Keratinocyte (primary cell): ENCODE measurements around the gene TRMT10A. TPM values are rescaled to one million over a fixed set of nuclear protein-coding genes. Genes with fewer than 3 reads are reported as not detected.
A peak's percentile ranks its signal among the peaks of the same experiment; 100 is the strongest.

Source experiments
- DNase-seq: peaks from one replicate; pipeline ENCODE4 v3.0.0-alpha.2; 2011; ENCODE audit warnings: low read depth, missing footprints, low spot score
- FAIRE-seq: peaks from 2 replicates; lab custom pipeline; 2011; peaks lifted over from hg19 to GRCh38; lab: Jason Lieb, UNC
- H2AFZ ChIP-seq: 2 replicates; pipeline ENCODE4 v1.6.0; 2012; ENCODE audit warnings: low read length, control low read depth, inconsistent platforms; ENCODE audit not compliant: control insufficient read depth
- H3K27ac ChIP-seq: 2 replicates; pipeline ENCODE4 v1.5.1; 2011; ENCODE audit warnings: low read length; ENCODE audit not compliant: control insufficient read depth, insufficient read depth
- H3K27me3 ChIP-seq: 3 replicates; pipeline ENCODE4 v1.6.0; 2011; ENCODE audit warnings: low read length; ENCODE audit not compliant: control insufficient read depth, insufficient read depth; ENCODE audit errors: extremely low read depth
- H3K36me3 ChIP-seq, 2 experiments: 2 replicates in 1 of 2; 3 replicates in 1 of 2; pipeline ENCODE4 v1.5.1; 2011; ENCODE audit warnings: low read length in 2 of 2, mild to moderate bottlenecking in 1 of 2; ENCODE audit not compliant: control insufficient read depth in 2 of 2, insufficient read depth in 2 of 2; ENCODE audit errors: extremely low read depth in 1 of 2
- H3K4me1 ChIP-seq: 3 replicates; pipeline ENCODE4 v1.5.1; 2011; ENCODE audit warnings: low read length; ENCODE audit not compliant: control insufficient read depth, insufficient read depth; ENCODE audit errors: extremely low read depth
- H3K4me2 ChIP-seq: 3 replicates; pipeline ENCODE4 v1.6.0; 2011; ENCODE audit warnings: low read depth, low read length; ENCODE audit not compliant: control insufficient read depth, insufficient read depth; ENCODE audit errors: extremely low read depth
- H3K4me3 ChIP-seq, 3 experiments: fragments of 200-600 bp in 1 of 3; sonication (generic) in 1 of 3; 2 replicates in 2 of 3; 3 replicates in 1 of 3; pipeline ENCODE4 v1.5.1; 2011 to 2016; ENCODE audit warnings: low read length in 3 of 3, mild to moderate bottlenecking in 3 of 3, control low read depth in 2 of 3, inconsistent platforms in 1 of 3, low read depth in 1 of 3, mixed read lengths in 1 of 3, mixed run types in 1 of 3, moderate library complexity in 1 of 3; ENCODE audit not compliant: control insufficient read depth in 2 of 3, insufficient read depth in 2 of 3; ENCODE audit errors: extremely low read depth in 1 of 3
- H3K79me2 ChIP-seq: 2 replicates; pipeline ENCODE4 v1.6.0; 2012; ENCODE audit warnings: low read length; ENCODE audit not compliant: control insufficient read depth, insufficient read depth
- H3K9ac ChIP-seq: 3 replicates; pipeline ENCODE4 v1.6.0; 2011; ENCODE audit warnings: low read length; ENCODE audit not compliant: control insufficient read depth, insufficient read depth; ENCODE audit errors: extremely low read depth
- H3K9me1 ChIP-seq: 3 replicates; pipeline ENCODE4 v1.6.0; 2011; ENCODE audit warnings: low read length; ENCODE audit not compliant: control insufficient read depth, insufficient read depth; ENCODE audit errors: extremely low read depth
- H3K9me3 ChIP-seq: 2 replicates; pipeline ENCODE4 v1.5.1; 2012; ENCODE audit warnings: low read depth, low read length; ENCODE audit not compliant: control insufficient read depth
- H4K20me1 ChIP-seq: 3 replicates; pipeline ENCODE4 v1.6.0; 2011; ENCODE audit warnings: low read length; ENCODE audit not compliant: control insufficient read depth, insufficient read depth; ENCODE audit errors: extremely low read depth
- CTCF ChIP-seq, 3 experiments: IDR thresholded peaks in 1 of 3; conservative IDR thresholded peaks in 1 of 3; optimal IDR thresholded peaks in 1 of 3; 2 replicates in 2 of 3; 3 replicates in 1 of 3; pipeline versions ENCODE3 to v1.5.1; 2011; ENCODE audit warnings: low read length in 3 of 3, mild to moderate bottlenecking in 3 of 3, moderate library complexity in 2 of 3, control low read depth in 1 of 3, inconsistent platforms in 1 of 3; ENCODE audit not compliant: insufficient read depth in 2 of 3; ENCODE audit errors: extremely low read depth in 1 of 3
- EZH2 ChIP-seq: IDR thresholded peaks from one replicate; pipeline ENCODE4 v1.6.1; 2012; ENCODE audit warnings: inconsistent platforms, mild to moderate bottlenecking, low read length, moderate library complexity
- dilution Hi-C: fragments of 300-500 bp; cut with MboI; formaldehyde crosslinking; loops from one replicate; pipeline ENCODE4 v1.7.0; 2020; ENCODE audit warnings: low sequenced_read_pairs; ENCODE audit not compliant: extremely low pct_ligation_motif_present
- polyA plus RNA-seq, 5 experiments: library from polyadenylated mRNA; depleted of rRNA in 3 of 5; stranded (reverse) in 3 of 5; stranded (forward) in 1 of 5; unstranded in 1 of 5; fragments of >200 nt; gene quantifications; 1 replicate in 1 of 5; 2 replicates in 3 of 5; 3 replicates in 1 of 5; pipeline versions ENCODE4 v1.2.1 to v1.2.3, GENCODE V29; 2011 to 2012; ENCODE audit warnings: missing spikeins in 2 of 5, low read depth in 1 of 5, low replicate concordance in 1 of 5

Gene TRMT10A
- polyA plus RNA-seq, 1 donor (not counting 4 experiments of a cell fraction or from before 2014, with no cell fraction given), result 8.2 TPM

- Histone ChIP-seq H3K9me3 (no peaks in the 10 kb centered on the region), H3K4me2 (no peak overlapping the region), H3K79me2 (no peaks in the 10 kb centered on the region), H3K4me3 (no peak overlapping the region), H3K9ac (no peak overlapping the region), H2AFZ (no peak overlapping the region), H3K36me3 (no peaks in the 10 kb centered on the region), H4K20me1 (no peaks in the 10 kb centered on the region), H3K27me3 (peaks cover 3% of the 10 kb centered on the region), H3K9me1 (no peaks in the 10 kb centered on the region), H3K4me1 (no peaks in the 10 kb centered on the region), H3K27ac (no peak overlapping the region)
- no peak for TF ChIP-seq EZH2
- FAIRE-seq, result no peak
- no peak for DNase-seq
- dilution Hi-C loops, result no loop called here
These were observed 8.0 kb upstream of the TRMT10A start for GRCh38 chr4:99571883-99572282.

GRCh38 chr4:99564921-99565320 lies 1.1 kb upstream of the TRMT10A start:
- Histone ChIP-seq H3K4me3 (no peak overlapping the region), H3K4me1 (no peaks in the 10 kb centered on the region), H3K27ac (no peak overlapping the region), H4K20me1 (no peaks in the 10 kb centered on the region), H3K9me3 (no peaks in the 10 kb centered on the region), H3K79me2 (no peaks in the 10 kb centered on the region), H3K9ac (no peak overlapping the region), H2AFZ (peak overlapping the region; percentile 80), H3K4me2 (no peak overlapping the region), H3K27me3 (no peaks in the 10 kb centered on the region), H3K9me1 (no peaks in the 10 kb centered on the region), H3K36me3 (no peaks in the 10 kb centered on the region)
- DNase-seq (no peak), FAIRE-seq (no peak)
- dilution Hi-C loops, result no loop called here
- TF ChIP-seq EZH2 (no peak), CTCF (optimal IDR thresholded peaks at IDR 0.05 in 1 of 3, IDR thresholded peaks at IDR 0.05 in 1 of 3, conservative IDR thresholded peaks at IDR 0.05 in 1 of 3; ENCODE audit: extremely low read depth in 1 of 3, insufficient read depth in 2 of 3, low read length in 3 of 3) (no peak)

GRCh38 chr4:99552872-99553271 lies 11.0 kb downstream of the TRMT10A start:
- no peak overlapping the region for H3K4me2 ChIP-seq
- no peak for FAIRE-seq
- TF ChIP-seq EZH2 (no peak), CTCF (optimal IDR thresholded peaks at IDR 0.05 in 1 of 3, IDR thresholded peaks at IDR 0.05 in 1 of 3, conservative IDR thresholded peaks at IDR 0.05 in 1 of 3; ENCODE audit: extremely low read depth in 1 of 3, insufficient read depth in 2 of 3, low read length in 3 of 3) (no peak)
- H2AFZ ChIP-seq, result no peak overlapping the region
- H3K36me3 ChIP-seq, result no peaks in the 10 kb centered on the region
- H3K27me3 ChIP-seq, result no peaks in the 10 kb centered on the region
- no peak for DNase-seq
- no peaks in the 10 kb centered on the region for H3K9me1 ChIP-seq
- H3K79me2 ChIP-seq, result no peaks in the 10 kb centered on the region
- no peaks in the 10 kb centered on the region for H4K20me1 ChIP-seq
- no peak overlapping the region for H3K27ac ChIP-seq
- no peak overlapping the region for H3K4me3 ChIP-seq
- dilution Hi-C loops, result no loop called here
- H3K4me1 ChIP-seq, result no peaks in the 10 kb centered on the region
- no peaks in the 10 kb centered on the region for H3K9me3 ChIP-seq
- no peak overlapping the region for H3K9ac ChIP-seq
